Fibroblast of lung (primary cell): ENCODE data around the gene MBD3L2. TPM values are rescaled to one million over a fixed set of nuclear protein-coding genes. Genes with fewer than 3 reads are reported as not detected.

Experiments
- DNase-seq, 2 donors: peaks; one replicate each; pipeline versions ENCODE4 v3.0.0 to v3.0.0-alpha.2; 2010; ENCODE audit warnings: low read depth in 2 of 2
- H2AFZ ChIP-seq: 2 replicates; pipeline ENCODE4 v1.5.1; 2012; ENCODE audit warnings: low read length, control low read depth, inconsistent platforms
- H3K27ac ChIP-seq: 2 replicates; pipeline ENCODE4 v1.5.1; 2011; ENCODE audit warnings: low read length, control low read depth; ENCODE audit not compliant: insufficient read depth
- H3K27me3 ChIP-seq: 2 replicates; pipeline ENCODE4 v1.5.1; 2011; ENCODE audit warnings: mild to moderate bottlenecking, low read length; ENCODE audit not compliant: control insufficient read depth, insufficient read depth
- H3K36me3 ChIP-seq: 2 replicates; pipeline ENCODE4 v1.5.1; 2011; ENCODE audit warnings: low read length; ENCODE audit not compliant: control insufficient read depth, insufficient read depth
- H3K4me1 ChIP-seq: 2 replicates; pipeline ENCODE4 v1.5.1; 2011; ENCODE audit warnings: low read length; ENCODE audit not compliant: control insufficient read depth, insufficient read depth; ENCODE audit errors: extremely low read depth
- H3K4me2 ChIP-seq: 2 replicates; pipeline ENCODE4 v1.5.1; 2011; ENCODE audit warnings: low read length, control low read depth; ENCODE audit not compliant: insufficient read depth; ENCODE audit errors: extremely low read depth
- H3K4me3 ChIP-seq, 4 experiments: fragments of 200-600 bp in 1 of 4; sonication (generic) in 1 of 4; replicated peaks in 1 of 4; 2 replicates each; pipeline ENCODE4 v1.5.1; 2011 to 2016; ENCODE audit warnings: low read length in 4 of 4, low read depth in 3 of 4, mild to moderate bottlenecking in 3 of 4, control low read depth in 2 of 4, inconsistent platforms in 1 of 4, mixed read lengths in 1 of 4; ENCODE audit not compliant: insufficient read depth in 1 of 4; ENCODE audit errors: control extremely low read depth in 1 of 4
- H3K79me2 ChIP-seq: 2 replicates; pipeline ENCODE4 v1.5.1; 2012; ENCODE audit warnings: mild to moderate bottlenecking, low read length, inconsistent platforms; ENCODE audit not compliant: control insufficient read depth, insufficient read depth
- H3K9ac ChIP-seq: 2 replicates; pipeline ENCODE4 v1.5.1; 2011; ENCODE audit warnings: mild to moderate bottlenecking, low read length, control low read depth; ENCODE audit not compliant: insufficient read depth
- H3K9me3 ChIP-seq: 2 replicates; pipeline ENCODE4 v1.5.1; 2012; ENCODE audit warnings: low read depth, low read length; ENCODE audit not compliant: control insufficient read depth, insufficient read depth
- H4K20me1 ChIP-seq: 2 replicates; pipeline ENCODE4 v1.5.1; 2011; ENCODE audit warnings: low read length; ENCODE audit not compliant: control insufficient read depth, insufficient read depth; ENCODE audit errors: extremely low read depth
- EZH2 ChIP-seq: IDR thresholded peaks from 2 replicates; pipeline ENCODE4 v1.5.1; 2012; ENCODE audit warnings: low read length, control low read depth, mild to moderate bottlenecking; ENCODE audit errors: missing control alignments
- polyA plus RNA-seq, 2 donors: library from polyadenylated mRNA; depleted of rRNA in 1 of 2; stranded (reverse) in 1 of 2; unstranded in 1 of 2; fragments of >200 nt; gene quantifications; 2 replicates each; pipeline ENCODE4 v1.2.1, GENCODE V29; 2011 to 2012; ENCODE audit warnings: missing spikeins in 1 of 2
- total RNA-seq: library from RNA; depleted of rRNA; stranded (reverse); fragments of >200 nt; gene quantifications from 2 replicates; pipeline ENCODE4 v1.2.1, GENCODE V29; 2014
- TF ChIP-seq, protein P1 (sequence below), 2 donors: IDR thresholded peaks in 1 of 2; conservative IDR thresholded peaks in 1 of 2; 1 replicate in 1 of 2; 2 replicates in 1 of 2; pipeline ENCODE4 v1.5.1; 2011 to 2012; ENCODE audit warnings: low read length in 2 of 2, control low read depth in 1 of 2, inconsistent platforms in 1 of 2, low read depth in 1 of 2, mild to moderate bottlenecking in 1 of 2

Gene MBD3L2
- total and polyA plus RNA-seq, 2 donors (not counting 1 experiment from before 2014, with no cell fraction given), result not detected

- TF ChIP-seq EZH2, result no peak
- Histone ChIP-seq H2AFZ (no peak overlapping the region), H4K20me1 (no peaks in the 10 kb centered on the region), H3K27ac (no peak overlapping the region), H3K4me1 (no peaks in the 10 kb centered on the region), H3K4me3 (no peak overlapping the region), H3K9ac (no peak overlapping the region), H3K9me3 (no peaks in the 10 kb centered on the region), H3K4me2 (no peak overlapping the region), H3K79me2 (no peaks in the 10 kb centered on the region), H3K27me3 (no peaks in the 10 kb centered on the region), H3K36me3 (no peaks in the 10 kb centered on the region)
- no peak for DNase-seq
Observed at GRCh38 chr19:7007859-7008258, 41.3 kb upstream of the MBD3L2 start.

GRCh38 chr19:7010722-7011593 is 38.2 kb upstream of the MBD3L2 start:
- Histone ChIP-seq H3K36me3 (no peaks in the 10 kb centered on the region), H3K4me2 (no peak overlapping the region), H3K4me1 (no peaks in the 10 kb centered on the region), H3K79me2 (no peaks in the 10 kb centered on the region), H3K27me3 (no peaks in the 10 kb centered on the region), H4K20me1 (no peaks in the 10 kb centered on the region), H3K27ac (no peak overlapping the region), H3K9ac (no peak overlapping the region), H3K9me3 (no peaks in the 10 kb centered on the region), H2AFZ (no peak overlapping the region), H3K4me3 (no peak overlapping the region)
- DNase-seq, result no peak
- no peak for TF ChIP-seq EZH2
- TF ChIP-seq, protein P1, sequence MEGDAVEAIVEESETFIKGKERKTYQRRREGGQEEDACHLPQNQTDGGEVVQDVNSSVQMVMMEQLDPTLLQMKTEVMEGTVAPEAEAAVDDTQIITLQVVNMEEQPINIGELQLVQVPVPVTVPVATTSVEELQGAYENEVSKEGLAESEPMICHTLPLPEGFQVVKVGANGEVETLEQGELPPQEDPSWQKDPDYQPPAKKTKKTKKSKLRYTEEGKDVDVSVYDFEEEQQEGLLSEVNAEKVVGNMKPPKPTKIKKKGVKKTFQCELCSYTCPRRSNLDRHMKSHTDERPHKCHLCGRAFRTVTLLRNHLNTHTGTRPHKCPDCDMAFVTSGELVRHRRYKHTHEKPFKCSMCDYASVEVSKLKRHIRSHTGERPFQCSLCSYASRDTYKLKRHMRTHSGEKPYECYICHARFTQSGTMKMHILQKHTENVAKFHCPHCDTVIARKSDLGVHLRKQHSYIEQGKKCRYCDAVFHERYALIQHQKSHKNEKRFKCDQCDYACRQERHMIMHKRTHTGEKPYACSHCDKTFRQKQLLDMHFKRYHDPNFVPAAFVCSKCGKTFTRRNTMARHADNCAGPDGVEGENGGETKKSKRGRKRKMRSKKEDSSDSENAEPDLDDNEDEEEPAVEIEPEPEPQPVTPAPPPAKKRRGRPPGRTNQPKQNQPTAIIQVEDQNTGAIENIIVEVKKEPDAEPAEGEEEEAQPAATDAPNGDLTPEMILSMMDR (conservative IDR thresholded peaks at IDR 0.05 in 1 of 2, IDR thresholded peaks at IDR 0.05 in 1 of 2; ENCODE audit: low read depth in 1 of 2, low read length in 2 of 2), result no peak

GRCh38 chr19:7013678-7014077 is 35.4 kb upstream of the MBD3L2 start:
- peak in 1 of 2 donors; percentile 14 for DNase-seq
- Histone ChIP-seq H3K27ac (no peak overlapping the region), H2AFZ (no peak overlapping the region), H3K4me3 (no peak overlapping the region), H3K9me3 (no peaks in the 10 kb centered on the region), H3K4me1 (no peaks in the 10 kb centered on the region), H3K9ac (no peak overlapping the region), H3K4me2 (no peak overlapping the region), H3K27me3 (no peaks in the 10 kb centered on the region), H3K79me2 (no peaks in the 10 kb centered on the region), H4K20me1 (no peaks in the 10 kb centered on the region), H3K36me3 (no peaks in the 10 kb centered on the region)
- no peak for TF ChIP-seq EZH2
- TF ChIP-seq, protein P1 (conservative IDR thresholded peaks at IDR 0.05 in 1 of 2, IDR thresholded peaks at IDR 0.05 in 1 of 2; ENCODE audit: low read depth in 1 of 2, low read length in 2 of 2), result no peak
